Ishikawa (cell line): ENCODE data around the gene F13B.

Experiments used
- CREB1 ChIP-seq: IDR thresholded peaks from 2 replicates; pipeline ENCODE4 v1.6.1; 2012; ENCODE audit warnings: low read depth
- EGR1 ChIP-seq: IDR thresholded peaks from 2 replicates; pipeline ENCODE4 v1.6.1; 2012
- EP300 ChIP-seq: IDR thresholded peaks from 2 replicates; pipeline ENCODE4 v1.6.1; 2012; ENCODE audit warnings: borderline replicate concordance
- FOXM1 ChIP-seq: IDR thresholded peaks from 2 replicates; pipeline ENCODE4 v1.6.1; 2012; ENCODE audit warnings: low read depth, borderline replicate concordance
- NFIC ChIP-seq: IDR thresholded peaks from 2 replicates; pipeline ENCODE4 v1.6.1; 2012
- RAD21 ChIP-seq: IDR thresholded peaks from 2 replicates; pipeline ENCODE4 v1.6.1; 2012; ENCODE audit warnings: low read depth
- TAF1 ChIP-seq: IDR thresholded peaks from 2 replicates; pipeline ENCODE4 v1.6.1; 2012; ENCODE audit warnings: low read depth, mild to moderate bottlenecking
- YY1 ChIP-seq: IDR thresholded peaks from 2 replicates; pipeline ENCODE4 v1.6.1; 2012; ENCODE audit warnings: low read depth
- TF ChIP-seq, protein P1 (sequence below): IDR thresholded peaks from 2 replicates; pipeline ENCODE4 v1.6.1; 2012; ENCODE audit warnings: low read depth, mild to moderate bottlenecking

- TF ChIP-seq CREB1 (no peak), YY1 (no peak), FOXM1 (no peak), TAF1 (no peak), EP300 (no peak), NFIC (no peak), EGR1 (no peak), RAD21 (no peak)
- TF ChIP-seq, protein P1, sequence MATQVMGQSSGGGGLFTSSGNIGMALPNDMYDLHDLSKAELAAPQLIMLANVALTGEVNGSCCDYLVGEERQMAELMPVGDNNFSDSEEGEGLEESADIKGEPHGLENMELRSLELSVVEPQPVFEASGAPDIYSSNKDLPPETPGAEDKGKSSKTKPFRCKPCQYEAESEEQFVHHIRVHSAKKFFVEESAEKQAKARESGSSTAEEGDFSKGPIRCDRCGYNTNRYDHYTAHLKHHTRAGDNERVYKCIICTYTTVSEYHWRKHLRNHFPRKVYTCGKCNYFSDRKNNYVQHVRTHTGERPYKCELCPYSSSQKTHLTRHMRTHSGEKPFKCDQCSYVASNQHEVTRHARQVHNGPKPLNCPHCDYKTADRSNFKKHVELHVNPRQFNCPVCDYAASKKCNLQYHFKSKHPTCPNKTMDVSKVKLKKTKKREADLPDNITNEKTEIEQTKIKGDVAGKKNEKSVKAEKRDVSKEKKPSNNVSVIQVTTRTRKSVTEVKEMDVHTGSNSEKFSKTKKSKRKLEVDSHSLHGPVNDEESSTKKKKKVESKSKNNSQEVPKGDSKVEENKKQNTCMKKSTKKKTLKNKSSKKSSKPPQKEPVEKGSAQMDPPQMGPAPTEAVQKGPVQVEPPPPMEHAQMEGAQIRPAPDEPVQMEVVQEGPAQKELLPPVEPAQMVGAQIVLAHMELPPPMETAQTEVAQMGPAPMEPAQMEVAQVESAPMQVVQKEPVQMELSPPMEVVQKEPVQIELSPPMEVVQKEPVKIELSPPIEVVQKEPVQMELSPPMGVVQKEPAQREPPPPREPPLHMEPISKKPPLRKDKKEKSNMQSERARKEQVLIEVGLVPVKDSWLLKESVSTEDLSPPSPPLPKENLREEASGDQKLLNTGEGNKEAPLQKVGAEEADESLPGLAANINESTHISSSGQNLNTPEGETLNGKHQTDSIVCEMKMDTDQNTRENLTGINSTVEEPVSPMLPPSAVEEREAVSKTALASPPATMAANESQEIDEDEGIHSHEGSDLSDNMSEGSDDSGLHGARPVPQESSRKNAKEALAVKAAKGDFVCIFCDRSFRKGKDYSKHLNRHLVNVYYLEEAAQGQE: no peak
Measured at GRCh38 chr1:197073978-197074377, 6.9 kb upstream of the F13B start.
